CD4-positive, alpha-beta T cell (primary cell): Measurements from ENCODE around the gene GDNF. TPM values are rescaled to one million over a fixed set of nuclear protein-coding genes. Genes with fewer than 3 reads are reported as not detected.
"Not testable (repeated sequence)": the region's sequence is repeated elsewhere in the genome, so short reads cannot be mapped to it uniquely, and the experiment has no call there.

Experiments used
- ATAC-seq: fragments of 200-7000 bp; cut with Tn5 transposase; one replicate; pipeline ENCODE4 v1.10.0; 2022; ENCODE audit warnings: mild to moderate bottlenecking; ENCODE audit not compliant: poor library complexity
- CTCF ChIA-PET: fragments of 350-600 bp; sonication (Branson Sonifier 250); formaldehyde crosslinking; loops from one replicate; lab custom pipeline; 2021; ENCODE audit warnings: antibody characterized with exemption, inconsistent platforms; lab: Charles Lee
- POLR2A ChIA-PET: fragments of 350-600 bp; sonication (Branson Sonifier 250); formaldehyde crosslinking; loops from one replicate; lab custom pipeline; 2021; ENCODE audit warnings: antibody characterized with exemption, inconsistent platforms; lab: Charles Lee
- DNase-seq, 14 experiments: peaks; one replicate each; pipeline ENCODE4 v3.0.0-alpha.2; 2013 to 2020; ENCODE audit warnings: mixed read lengths in 2 of 14
- H3K27ac ChIP-seq, 2 donors: one replicate each; pipeline versions ENCODE4 v1.5.1 to v1.7.0; 2013; ENCODE audit warnings: low read length in 2 of 2, low read depth in 1 of 2, mild to moderate bottlenecking in 1 of 2
- H3K27me3 ChIP-seq, 2 experiments: 1 replicate in 1 of 2; 2 replicates in 1 of 2; pipeline versions ENCODE4 v1.6.1 to v1.7.0; 2013; ENCODE audit warnings: low read length in 2 of 2, control low read depth in 1 of 2, mild to moderate bottlenecking in 1 of 2, moderate library complexity in 1 of 2; ENCODE audit not compliant: insufficient read depth in 2 of 2, control insufficient read depth in 1 of 2
- H3K36me3 ChIP-seq: one replicate; pipeline ENCODE4 v1.6.1; 2013; ENCODE audit warnings: low read length, control low read depth; ENCODE audit not compliant: insufficient read depth
- H3K4me1 ChIP-seq: one replicate; pipeline ENCODE4 v1.6.1; 2013; ENCODE audit warnings: low read length, control low read depth; ENCODE audit not compliant: insufficient read depth
- H3K4me3 ChIP-seq: one replicate; pipeline ENCODE4 v1.5.1; 2013; ENCODE audit warnings: mild to moderate bottlenecking, low read length, moderate library complexity
- H3K9me3 ChIP-seq, 2 experiments: 1 replicate in 1 of 2; 2 replicates in 1 of 2; pipeline versions ENCODE4 v1.6.1 to v1.7.0; 2013; ENCODE audit warnings: low read length in 2 of 2, mild to moderate bottlenecking in 2 of 2, control low read depth in 1 of 2, moderate library complexity in 1 of 2; ENCODE audit not compliant: control insufficient read depth in 1 of 2, insufficient read depth in 1 of 2
- H3K27ac Mint-ChIP-seq: one replicate; pipeline ENCODE4 v1.8.0; 2020; ENCODE audit warnings: mixed read lengths
- H3K27me3 Mint-ChIP-seq: one replicate; pipeline ENCODE4 v1.8.0; 2021; ENCODE audit warnings: mixed read lengths
- H3K36me3 Mint-ChIP-seq: one replicate; pipeline ENCODE4 v1.8.0; 2021; ENCODE audit warnings: low read depth, mixed read lengths
- H3K4me1 Mint-ChIP-seq: one replicate; pipeline ENCODE4 v1.8.0; 2021; ENCODE audit warnings: low read depth, mixed read lengths
- H3K4me3 Mint-ChIP-seq: one replicate; pipeline ENCODE4 v1.8.0; 2020; ENCODE audit warnings: mild to moderate bottlenecking, mixed read lengths
- H3K9me3 Mint-ChIP-seq: one replicate; pipeline ENCODE4 v1.8.0; 2020; ENCODE audit warnings: mixed read lengths
- intact Hi-C, 2 experiments: fragments of 100-400 bp; cut with DNase I in 1 of 2; cut with micrococcal nuclease in 1 of 2; formaldehyde crosslinking; loops; one replicate each; pipeline versions ENCODE4 v1.15.1 to v1.9.0; 2023 to 2025; cut with DNase I, micrococcal nuclease
- total RNA-seq, 174 experiments: library from RNA in 2 of 174; stranded (reverse) in 2 of 174; gene quantifications; one replicate each; pipeline ENCODE4 v1.2.3 and lab custom pipeline; 2021 to 2026
- TF ChIP-seq, protein P1 (sequence below): fragments of 200-600 bp; IDR thresholded peaks from one replicate; pipeline ENCODE4 v1.8.0; 2022; ENCODE audit warnings: antibody characterized with exemption, mild to moderate bottlenecking

The GDNF gene
- total RNA-seq, 2 experiments from 2014 or later, result not detected

GRCh38 chr5:37803487-37803886, 36.4 kb downstream of the GDNF start:
- intact Hi-C loops, result no loop called here
- H3K4me1 Mint-ChIP-seq, result no peaks in the 10 kb centered on the region
- ATAC-seq (no peak), DNase-seq (no peak)
- Histone ChIP-seq H3K27ac (no peak overlapping the region), H3K9me3 (peaks cover 0 to 7% of the 10 kb centered on the region in 2 experiments), H3K4me1 (no peaks in the 10 kb centered on the region), H3K36me3 (no peaks in the 10 kb centered on the region), H3K27me3 (peaks cover 0 to 4% of the 10 kb centered on the region in 2 experiments), H3K4me3 (no peak overlapping the region)
- POLR2A ChIA-PET, result no interaction called here
- no peak overlapping the region for H3K27ac Mint-ChIP-seq
- H3K9me3 Mint-ChIP-seq, result peaks cover 4% of the 10 kb centered on the region
- TF ChIP-seq, protein P1, sequence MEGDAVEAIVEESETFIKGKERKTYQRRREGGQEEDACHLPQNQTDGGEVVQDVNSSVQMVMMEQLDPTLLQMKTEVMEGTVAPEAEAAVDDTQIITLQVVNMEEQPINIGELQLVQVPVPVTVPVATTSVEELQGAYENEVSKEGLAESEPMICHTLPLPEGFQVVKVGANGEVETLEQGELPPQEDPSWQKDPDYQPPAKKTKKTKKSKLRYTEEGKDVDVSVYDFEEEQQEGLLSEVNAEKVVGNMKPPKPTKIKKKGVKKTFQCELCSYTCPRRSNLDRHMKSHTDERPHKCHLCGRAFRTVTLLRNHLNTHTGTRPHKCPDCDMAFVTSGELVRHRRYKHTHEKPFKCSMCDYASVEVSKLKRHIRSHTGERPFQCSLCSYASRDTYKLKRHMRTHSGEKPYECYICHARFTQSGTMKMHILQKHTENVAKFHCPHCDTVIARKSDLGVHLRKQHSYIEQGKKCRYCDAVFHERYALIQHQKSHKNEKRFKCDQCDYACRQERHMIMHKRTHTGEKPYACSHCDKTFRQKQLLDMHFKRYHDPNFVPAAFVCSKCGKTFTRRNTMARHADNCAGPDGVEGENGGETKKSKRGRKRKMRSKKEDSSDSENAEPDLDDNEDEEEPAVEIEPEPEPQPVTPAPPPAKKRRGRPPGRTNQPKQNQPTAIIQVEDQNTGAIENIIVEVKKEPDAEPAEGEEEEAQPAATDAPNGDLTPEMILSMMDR, result no peak
- no peak overlapping the region for H3K4me3 Mint-ChIP-seq
- no peaks in the 10 kb centered on the region for H3K27me3 Mint-ChIP-seq
- H3K36me3 Mint-ChIP-seq, result no peaks in the 10 kb centered on the region
- CTCF ChIA-PET, result no interaction called here

DNA sequence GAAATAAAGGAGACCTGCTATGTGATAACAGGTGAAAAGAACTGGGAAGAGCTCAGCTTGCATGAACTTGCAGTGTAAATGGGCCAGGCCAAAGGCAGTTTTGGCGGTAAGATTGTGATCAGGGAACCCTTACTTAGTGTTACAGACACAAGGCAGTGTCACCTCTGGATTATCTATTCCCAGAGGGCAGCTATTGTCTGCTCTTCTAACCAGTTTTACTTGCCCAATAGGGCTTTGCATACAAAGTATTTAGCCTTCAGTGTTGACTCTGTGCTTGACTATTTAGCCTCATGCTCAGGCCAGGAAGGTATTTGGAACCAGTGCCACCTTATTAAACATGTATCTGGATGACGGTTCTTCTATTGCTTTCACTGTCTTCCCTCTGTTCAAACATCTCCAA, 38.3 kb downstream of the GDNF start:
- ATAC-seq (no peak), DNase-seq (no peak)
- Mint-ChIP-seq H3K27me3 (peaks cover 5% of the 10 kb centered on the region), H3K9me3 (peaks cover 2% of the 10 kb centered on the region), H3K27ac (no peak overlapping the region), H3K36me3 (no peaks in the 10 kb centered on the region), H3K4me1 (no peaks in the 10 kb centered on the region), H3K4me3 (no peak overlapping the region)
- CTCF ChIA-PET, result no interaction called here
- TF ChIP-seq, protein P1, result no peak
- no peaks in the 10 kb centered on the region for H3K36me3 ChIP-seq
- H3K4me1 ChIP-seq, result no peaks in the 10 kb centered on the region
- H3K4me3 ChIP-seq, result no peak overlapping the region
- H3K27me3 ChIP-seq, result peaks cover 0 to 4% of the 10 kb centered on the region in 2 experiments
- H3K27ac ChIP-seq, result no peak overlapping the region
- intact Hi-C loops, result no loop called here
- POLR2A ChIA-PET, result no interaction called here
- peaks cover 0 to 6% of the 10 kb centered on the region in 2 experiments for H3K9me3 ChIP-seq

DNA sequence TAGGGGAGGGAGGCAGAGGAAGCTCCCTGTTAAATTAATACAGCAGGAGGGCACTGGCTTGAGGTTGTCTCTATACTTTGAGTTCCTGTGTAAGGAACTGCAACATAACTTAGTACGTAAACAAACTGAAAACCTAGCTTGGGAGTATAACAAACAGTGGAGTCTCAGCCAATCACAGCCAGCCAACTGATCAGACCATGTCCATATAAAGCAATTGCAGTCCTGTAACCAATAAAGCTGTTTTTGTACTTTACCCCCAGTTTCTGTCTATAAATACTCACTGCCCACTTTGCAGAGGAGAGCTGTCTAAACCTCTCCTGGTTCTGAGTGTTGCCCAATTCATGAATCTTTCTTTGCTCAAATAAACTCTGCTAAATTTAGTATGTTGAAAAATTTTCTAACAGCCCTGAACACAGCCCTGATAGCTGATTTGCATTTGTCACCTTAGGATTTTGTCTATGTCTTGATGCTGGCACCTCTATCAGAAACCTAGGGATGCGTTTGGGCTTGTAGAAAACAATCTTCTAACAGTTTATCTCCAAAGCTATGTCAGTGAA, 39.9 kb downstream of the GDNF start:
- H3K4me3 Mint-ChIP-seq, result no peak overlapping the region
- Histone ChIP-seq H3K27me3 (peaks cover 0 to 4% of the 10 kb centered on the region in 2 experiments), H3K4me3 (no peak overlapping the region), H3K36me3 (no peaks in the 10 kb centered on the region), H3K4me1 (no peaks in the 10 kb centered on the region), H3K27ac (no peak overlapping the region), H3K9me3 (peaks cover 0 to 3% of the 10 kb centered on the region in 2 experiments)
- ChIA-PET CTCF (no interaction called here), POLR2A (no interaction called here)
- no peak overlapping the region for H3K27ac Mint-ChIP-seq
- H3K36me3 Mint-ChIP-seq, result no peaks in the 10 kb centered on the region
- H3K9me3 Mint-ChIP-seq, result peaks cover 3% of the 10 kb centered on the region
- peaks cover 5% of the 10 kb centered on the region for H3K27me3 Mint-ChIP-seq
- H3K4me1 Mint-ChIP-seq, result no peaks in the 10 kb centered on the region
- ATAC-seq (no peak), DNase-seq (no peak)
- intact Hi-C loops, result no loop called here
- TF ChIP-seq, protein P1, result no peak

DNA sequence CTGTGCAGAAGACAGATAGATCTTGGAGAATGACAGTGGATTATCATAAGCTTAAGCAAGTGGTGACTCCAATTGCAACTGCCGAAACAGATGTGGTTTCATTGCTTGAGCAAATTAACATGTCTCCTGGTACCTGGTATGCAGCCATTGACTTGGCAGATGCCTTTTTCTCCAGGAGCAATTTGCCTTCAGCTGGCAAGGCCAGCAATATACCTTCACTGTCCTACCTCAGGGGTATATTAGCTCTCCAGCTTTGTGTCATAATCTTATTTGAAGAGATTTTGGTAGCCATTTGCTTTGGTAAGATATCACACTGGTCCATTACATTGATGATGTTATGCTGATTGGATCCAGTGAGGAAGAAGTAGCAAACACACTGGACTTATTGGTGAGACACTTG, 43.4 kb downstream of the GDNF start:
- DNase-seq, H3K4me3 ChIP-seq, POLR2A ChIA-PET, H3K27ac ChIP-seq, H3K4me3 Mint-ChIP-seq, H3K4me1 ChIP-seq, H3K27me3 ChIP-seq, ATAC-seq, CTCF ChIA-PET, H3K27me3 Mint-ChIP-seq, H3K36me3 Mint-ChIP-seq, H3K9me3 ChIP-seq, H3K27ac Mint-ChIP-seq, intact Hi-C loops, H3K4me1 Mint-ChIP-seq, H3K36me3 ChIP-seq: not testable (repeated sequence)
- H3K9me3 Mint-ChIP-seq, result peaks cover 11% of the 10 kb centered on the region

GRCh38 chr5:37795292-37795691, 44.5 kb downstream of the GDNF start:
- H3K27ac Mint-ChIP-seq, H3K4me3 ChIP-seq, POLR2A ChIA-PET, H3K4me3 Mint-ChIP-seq, DNase-seq, CTCF ChIA-PET, H3K4me1 Mint-ChIP-seq, H3K27me3 ChIP-seq, H3K36me3 Mint-ChIP-seq, H3K36me3 ChIP-seq, H3K4me1 ChIP-seq, H3K9me3 ChIP-seq, H3K27me3 Mint-ChIP-seq, intact Hi-C loops, H3K27ac ChIP-seq, ATAC-seq: not testable (repeated sequence)
- H3K9me3 Mint-ChIP-seq, result peaks cover 11% of the 10 kb centered on the region
